NCI-H1930 (cell line): ENCODE data around the gene MRPL41.
"Not testable (repeated sequence)": the region's sequence is repeated elsewhere in the genome, so short reads cannot be mapped to it uniquely, and the experiment has no call there.

Experiments used
- DNase-seq, 2 experiments: peaks; one replicate each; lab custom pipeline; 2025; lab: John Stamatoyannopoulos, UW

MRPL41 gene

DNA sequence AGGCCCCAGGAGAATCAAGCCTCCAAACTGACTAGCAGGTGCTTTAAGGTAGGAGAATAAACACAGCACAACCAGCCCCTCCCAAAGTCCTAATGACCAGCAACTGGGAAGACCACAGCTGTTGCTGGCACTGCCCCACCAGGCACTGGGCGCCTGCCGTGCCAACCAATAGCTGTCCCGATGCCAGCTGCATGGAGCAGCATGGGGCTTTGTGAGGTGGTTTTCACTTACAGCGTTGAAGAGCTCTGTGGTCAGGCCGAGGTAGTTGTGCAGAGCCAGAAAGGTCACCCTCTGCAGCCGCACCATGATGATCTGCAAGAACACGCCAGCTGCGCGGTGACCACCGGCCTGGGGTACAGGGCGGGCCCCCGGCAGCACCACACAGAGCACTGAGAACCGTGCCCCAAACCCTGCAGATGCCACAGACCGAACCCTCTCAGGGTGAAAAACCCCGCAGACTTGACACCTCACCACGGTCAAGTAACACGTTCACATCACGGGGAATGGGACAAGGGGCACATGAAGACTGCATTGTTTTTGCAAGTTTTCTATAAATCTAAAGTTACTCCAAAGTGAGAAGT lies 30.2 kb upstream of the MRPL41 start:
- DNase-seq: no peak

DNA sequence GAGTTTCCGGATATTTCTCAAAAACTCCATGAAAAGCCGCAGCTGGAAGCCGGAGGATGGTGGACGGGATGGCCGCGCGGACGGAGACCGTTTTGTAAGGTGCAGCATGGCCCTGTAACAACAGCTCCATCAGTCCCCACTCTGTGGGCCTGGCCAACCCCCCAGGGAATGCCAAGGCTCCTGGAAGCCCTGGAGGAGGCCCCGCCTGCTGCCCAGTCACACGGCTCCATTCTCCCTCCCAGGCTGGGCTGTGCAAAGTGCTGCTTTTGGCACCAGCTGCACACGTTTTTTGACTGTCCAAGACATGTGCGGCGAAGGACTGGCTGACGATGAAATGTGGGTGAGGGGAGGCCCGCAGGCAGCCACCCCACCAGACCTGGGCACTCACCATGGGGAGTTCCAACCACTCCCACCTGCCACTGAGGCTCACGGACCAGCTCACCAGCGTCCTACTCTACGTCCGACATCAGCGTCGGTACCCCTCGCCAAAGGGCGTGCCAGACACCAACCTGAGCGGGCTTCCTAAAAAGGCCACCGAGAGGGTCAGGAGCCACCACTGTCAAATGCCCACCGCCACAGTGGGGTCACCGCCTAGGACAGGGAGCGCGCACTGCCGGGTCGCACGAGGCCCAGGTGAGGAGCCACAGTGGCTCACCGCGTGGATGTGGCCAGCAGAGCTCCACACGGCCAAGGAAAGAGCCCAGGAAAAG lies 28.8 kb upstream of the MRPL41 start:
- DNase-seq: no peak

GRCh38 chr9:137524161-137524980 lies 27.3 kb upstream of the MRPL41 start:
- no peak for DNase-seq

- no peak for DNase-seq
Observed at GRCh38 chr9:137524981-137525317, 26.7 kb upstream of the MRPL41 start.

- DNase-seq: no peak
Observed at GRCh38 chr9:137530331-137530730, 21.3 kb upstream of the MRPL41 start.

GRCh38 chr9:137531099-137531765 lies 20.4 kb upstream of the MRPL41 start:
- no peak for DNase-seq

GRCh38 chr9:137532891-137533468 lies 18.7 kb upstream of the MRPL41 start:
- DNase-seq: not testable (repeated sequence)

- no peak for DNase-seq
Observed at GRCh38 chr9:137534256-137535119, 17.2 kb upstream of the MRPL41 start.

- DNase-seq: no peak
Observed at GRCh38 chr9:137535120-137535428, 16.6 kb upstream of the MRPL41 start.

GRCh38 chr9:137536594-137537131 lies 15.0 kb upstream of the MRPL41 start:
- DNase-seq: not testable (repeated sequence)

DNA sequence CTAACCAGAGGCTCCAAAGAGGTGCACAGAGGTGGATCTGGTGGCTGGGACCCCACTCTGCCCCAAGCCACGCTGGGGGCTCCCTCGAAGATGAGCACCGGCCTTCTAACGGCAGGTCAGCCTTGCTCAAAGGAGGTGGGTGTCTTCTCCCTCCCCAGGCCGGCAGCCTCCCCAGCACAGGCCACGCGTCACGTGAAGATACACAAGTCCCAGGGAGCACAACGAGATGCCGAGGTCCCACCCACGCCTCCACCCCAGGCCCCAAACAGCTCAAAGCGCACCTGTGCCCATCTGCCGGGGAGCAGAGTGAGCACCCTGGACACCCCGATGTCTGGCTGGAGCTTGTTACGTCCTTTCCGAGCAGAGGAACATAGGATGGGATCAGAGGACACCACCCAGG lies 13.6 kb upstream of the MRPL41 start:
- no peak for DNase-seq

- DNase-seq: no peak
Observed at GRCh38 chr9:137540536-137540935, 11.1 kb upstream of the MRPL41 start.

DNA sequence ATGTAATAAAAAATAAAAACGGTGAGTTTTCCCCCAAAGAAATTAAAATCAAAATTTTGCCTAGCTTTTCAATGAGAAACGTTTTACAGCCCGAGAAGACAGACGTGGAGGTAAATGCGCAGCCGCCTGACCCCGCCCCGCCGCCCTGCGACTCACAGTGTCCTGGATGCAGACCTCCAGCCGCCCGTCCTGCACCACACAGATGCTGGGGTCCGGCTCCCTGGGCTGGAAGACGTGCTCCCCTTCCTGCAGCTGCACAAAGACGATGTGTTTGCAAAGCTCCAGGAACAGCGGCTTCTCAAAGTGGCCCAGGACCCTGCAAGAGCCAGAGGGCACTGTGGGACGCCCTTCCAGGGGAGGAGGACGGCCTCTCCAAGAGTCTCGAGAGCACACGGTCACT lies 9.2 kb upstream of the MRPL41 start:
- DNase-seq: no peak

GRCh38 chr9:137543237-137543963 lies 8.3 kb upstream of the MRPL41 start:
- no peak for DNase-seq

- no peak for DNase-seq
Observed at GRCh38 chr9:137544176-137544760, 7.4 kb upstream of the MRPL41 start.

DNA sequence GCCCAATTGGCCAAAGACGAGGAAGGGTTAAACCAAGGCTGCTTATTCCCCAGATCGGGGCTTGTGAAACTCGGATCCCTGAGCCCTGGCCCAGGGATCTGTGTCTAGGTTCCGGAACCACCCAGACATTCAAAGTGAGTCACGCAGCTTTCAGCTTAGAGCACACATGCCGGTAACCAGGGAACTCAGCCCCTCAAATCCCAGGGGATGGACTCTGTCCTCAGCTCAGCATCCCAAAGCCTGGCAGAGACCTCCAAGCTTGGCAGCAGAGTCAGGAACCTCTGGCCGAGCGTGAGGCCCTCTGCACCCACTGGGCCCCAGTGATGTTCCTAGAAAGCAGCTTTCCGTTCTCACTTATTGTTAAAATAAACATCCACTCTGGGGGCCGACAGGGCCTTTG lies 6.6 kb upstream of the MRPL41 start:
- DNase-seq: no peak

DNA sequence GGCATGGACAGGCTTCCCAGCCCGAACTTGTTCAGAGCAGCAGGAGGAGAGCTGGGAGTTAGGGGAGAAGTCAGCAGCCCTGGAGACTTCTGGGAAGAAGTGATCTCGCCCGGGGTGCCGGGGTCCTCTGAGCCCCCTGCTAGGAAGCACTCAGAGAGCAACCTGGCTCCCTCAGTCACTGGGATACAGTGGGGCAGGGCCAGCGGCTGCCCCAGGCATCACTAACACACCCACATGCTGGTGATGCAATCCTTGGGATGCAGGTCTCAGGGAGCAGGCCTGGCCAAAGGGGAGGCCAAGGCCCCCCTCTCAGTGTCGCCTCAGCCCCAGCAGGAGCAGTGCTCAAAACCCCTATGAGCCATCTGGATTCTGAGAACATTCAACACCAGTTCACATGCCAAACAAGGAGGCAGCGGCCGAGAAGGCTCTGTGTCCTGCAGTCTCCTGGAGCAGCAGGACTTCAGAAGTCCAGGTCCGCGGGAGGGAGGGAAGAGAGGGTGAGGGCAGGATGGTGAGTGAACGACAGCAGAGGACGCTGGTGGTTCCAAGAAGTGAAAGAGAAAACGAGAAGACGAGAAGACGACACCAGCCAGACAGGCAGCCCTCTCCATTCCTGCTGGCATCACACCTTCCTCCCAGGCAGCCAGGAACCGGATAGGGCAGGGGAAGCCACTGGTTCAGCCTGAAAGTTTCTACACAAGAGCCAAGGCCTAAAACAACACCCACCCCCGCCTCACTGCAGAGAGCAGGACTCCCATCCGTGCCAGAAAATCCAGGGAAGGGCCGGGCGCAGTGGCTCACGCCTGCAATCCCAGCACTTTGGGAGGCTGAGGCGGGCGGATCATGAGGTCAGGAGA lies 3.8 kb upstream of the MRPL41 start:
- no peak for DNase-seq

DNA sequence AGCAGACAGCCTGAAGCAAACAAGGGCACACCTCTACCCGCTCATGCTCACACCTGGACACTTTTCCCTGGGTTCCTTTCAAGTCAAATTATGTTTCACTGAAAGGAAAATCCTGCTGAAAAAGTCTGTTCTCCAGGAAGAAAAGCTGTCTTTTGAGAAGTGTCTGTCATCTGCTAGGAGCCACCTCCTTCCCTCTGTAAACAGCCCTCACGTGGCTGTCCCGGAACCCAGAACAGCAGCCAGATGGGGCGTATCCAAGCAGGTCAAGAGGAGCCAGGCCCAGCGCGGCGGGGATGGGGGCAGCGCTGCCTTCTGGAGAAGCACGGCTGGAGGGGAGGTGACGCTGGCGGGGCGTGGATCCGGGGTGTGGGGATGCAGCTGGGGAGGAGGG lies 1.5 kb upstream of the MRPL41 start, which contains the start of gene PNPLA7:
Gene PNPLA7 (minus strand): TSS at position 172 of the 391 bp plus-strand sequence. CDS start 205 bp downstream, outside the sequence.
- DNase-seq: peak; percentile 46 to 60

GRCh38 chr9:137550958-137551263 lies 768 bp upstream of the MRPL41 start:
- DNase-seq: not testable (repeated sequence)
